ENCODE data around the gene ELOVL1.

DNA sequence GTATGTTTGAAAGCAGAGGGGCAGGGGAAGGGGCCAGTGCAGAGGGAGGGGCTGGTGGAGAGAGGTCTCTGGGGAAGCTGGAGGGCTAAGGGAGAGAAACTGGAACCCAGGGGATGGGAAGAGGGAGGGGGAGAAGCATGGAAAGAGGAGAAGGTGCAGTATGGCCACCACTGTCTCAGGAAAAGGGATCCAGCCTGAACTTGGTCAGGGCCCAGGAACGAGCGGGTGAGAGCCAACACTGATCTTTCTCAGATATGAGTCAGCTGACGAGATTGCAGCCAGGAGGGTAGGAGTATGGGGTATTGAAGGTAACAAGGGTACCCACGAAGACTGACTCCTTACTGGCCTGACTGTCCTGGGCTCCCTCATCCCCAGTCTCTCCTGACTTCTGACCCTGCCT, 49.0 kb downstream of the ELOVL1 start:
- TF ChIP-seq, protein P1, sequence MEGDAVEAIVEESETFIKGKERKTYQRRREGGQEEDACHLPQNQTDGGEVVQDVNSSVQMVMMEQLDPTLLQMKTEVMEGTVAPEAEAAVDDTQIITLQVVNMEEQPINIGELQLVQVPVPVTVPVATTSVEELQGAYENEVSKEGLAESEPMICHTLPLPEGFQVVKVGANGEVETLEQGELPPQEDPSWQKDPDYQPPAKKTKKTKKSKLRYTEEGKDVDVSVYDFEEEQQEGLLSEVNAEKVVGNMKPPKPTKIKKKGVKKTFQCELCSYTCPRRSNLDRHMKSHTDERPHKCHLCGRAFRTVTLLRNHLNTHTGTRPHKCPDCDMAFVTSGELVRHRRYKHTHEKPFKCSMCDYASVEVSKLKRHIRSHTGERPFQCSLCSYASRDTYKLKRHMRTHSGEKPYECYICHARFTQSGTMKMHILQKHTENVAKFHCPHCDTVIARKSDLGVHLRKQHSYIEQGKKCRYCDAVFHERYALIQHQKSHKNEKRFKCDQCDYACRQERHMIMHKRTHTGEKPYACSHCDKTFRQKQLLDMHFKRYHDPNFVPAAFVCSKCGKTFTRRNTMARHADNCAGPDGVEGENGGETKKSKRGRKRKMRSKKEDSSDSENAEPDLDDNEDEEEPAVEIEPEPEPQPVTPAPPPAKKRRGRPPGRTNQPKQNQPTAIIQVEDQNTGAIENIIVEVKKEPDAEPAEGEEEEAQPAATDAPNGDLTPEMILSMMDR (IDR thresholded peaks at IDR 0.05; ENCODE audit: insufficient read depth, low read length, poor library complexity, severe bottlenecking) = no peak
- TF ChIP-seq EZH2phosphoT487 (conservative IDR thresholded peaks at IDR 0.05; ENCODE audit: low read length) = no peak
